Activated naive CD8-positive, alpha-beta T cell (primary cell): Measurements from ENCODE around the gene TF.

ENCODE experiments used
- H3K27ac Mint-ChIP-seq: one replicate; pipeline ENCODE4 v1.8.0; 2021; ENCODE audit warnings: mixed read lengths
- H3K27me3 Mint-ChIP-seq: one replicate; pipeline ENCODE4 v1.8.0; 2021; ENCODE audit warnings: mixed read lengths
- H3K36me3 Mint-ChIP-seq: one replicate; pipeline ENCODE4 v1.8.0; 2021; ENCODE audit warnings: mixed read lengths
- H3K4me1 Mint-ChIP-seq: one replicate; pipeline ENCODE4 v1.8.0; 2021; ENCODE audit warnings: low read depth, mixed read lengths
- H3K4me3 Mint-ChIP-seq: one replicate; pipeline ENCODE4 v1.8.0; 2021; ENCODE audit warnings: mild to moderate bottlenecking, mixed read lengths
- H3K9me3 Mint-ChIP-seq: one replicate; pipeline ENCODE4 v1.8.0; 2021; ENCODE audit warnings: low read depth, mixed read lengths

Gene TF

GRCh38 chr3:133799794-133800585 is 53.8 kb downstream of the TF start:
- Mint-ChIP-seq H3K4me1 (peaks cover 3% of the 10 kb centered on the region), H3K4me3 (no peak overlapping the region), H3K9me3 (no peaks in the 10 kb centered on the region), H3K27me3 (peaks cover 10% of the 10 kb centered on the region), H3K36me3 (peaks cover 2% of the 10 kb centered on the region), H3K27ac (no peak overlapping the region)

- H3K4me1 Mint-ChIP-seq = peaks cover 29% of the 10 kb centered on the region
- no peaks in the 10 kb centered on the region for H3K9me3 Mint-ChIP-seq
- H3K27me3 Mint-ChIP-seq = no peaks in the 10 kb centered on the region
- H3K27ac Mint-ChIP-seq = no peak overlapping the region
- no peak overlapping the region for H3K4me3 Mint-ChIP-seq
- H3K36me3 Mint-ChIP-seq = peaks cover 7% of the 10 kb centered on the region
These were observed 57.3 kb downstream of the TF start for GRCh38 chr3:133803469-133803868.

GRCh38 chr3:133804896-133805295 is 58.7 kb downstream of the TF start:
- Mint-ChIP-seq H3K27me3 (no peaks in the 10 kb centered on the region), H3K4me3 (peak overlapping the region; percentile 99), H3K36me3 (peaks cover 7% of the 10 kb centered on the region), H3K27ac (peak overlapping the region; percentile 96), H3K4me1 (peaks cover 37% of the 10 kb centered on the region), H3K9me3 (no peaks in the 10 kb centered on the region)

- Mint-ChIP-seq H3K27ac (peak overlapping the region; percentile 96), H3K9me3 (no peaks in the 10 kb centered on the region), H3K4me3 (peak overlapping the region; percentile 99), H3K36me3 (peaks cover 7% of the 10 kb centered on the region), H3K4me1 (peaks cover 41% of the 10 kb centered on the region), H3K27me3 (no peaks in the 10 kb centered on the region)
These were observed 59.1 kb downstream of the TF start for GRCh38 chr3:133805384-133805701.

GRCh38 chr3:133805702-133806475 is 59.7 kb downstream of the TF start, which contains the start of gene SRPRB:
Gene SRPRB, plus strand, starts transcription at chr3:133805815. Its CDS starts 34 bp downstream, at chr3:133805849.
- peaks cover 43% of the 10 kb centered on the region for H3K4me1 Mint-ChIP-seq
- peak within 1 kb of the TSS; percentile 96 for H3K27ac Mint-ChIP-seq
- H3K9me3 Mint-ChIP-seq = no peaks in the 10 kb centered on the region
- H3K4me3 Mint-ChIP-seq = peak within 1 kb of the TSS; percentile 99
- H3K27me3 Mint-ChIP-seq = no peaks in the 10 kb centered on the region
- peaks cover 9% of the 10 kb centered on the region for H3K36me3 Mint-ChIP-seq

- Mint-ChIP-seq H3K4me1 (peaks cover 39% of the 10 kb centered on the region), H3K4me3 (no peak overlapping the region), H3K27ac (peak overlapping the region; percentile 7), H3K36me3 (peaks cover 4% of the 10 kb centered on the region), H3K9me3 (no peaks in the 10 kb centered on the region), H3K27me3 (no peaks in the 10 kb centered on the region)
These were observed 66.7 kb downstream of the TF start for GRCh38 chr3:133812872-133813271.

- Mint-ChIP-seq H3K36me3 (peaks cover 4% of the 10 kb centered on the region), H3K9me3 (no peaks in the 10 kb centered on the region), H3K4me3 (no peak overlapping the region), H3K4me1 (peaks cover 25% of the 10 kb centered on the region), H3K27me3 (no peaks in the 10 kb centered on the region), H3K27ac (no peak overlapping the region)
These were observed 69.2 kb downstream of the TF start for GRCh38 chr3:133815386-133815785.

- Mint-ChIP-seq H3K9me3 (no peaks in the 10 kb centered on the region), H3K27me3 (no peaks in the 10 kb centered on the region), H3K4me3 (no peak overlapping the region), H3K27ac (no peak overlapping the region), H3K4me1 (peaks cover 7% of the 10 kb centered on the region), H3K36me3 (peaks cover 5% of the 10 kb centered on the region)
These were observed 73.9 kb downstream of the TF start for GRCh38 chr3:133820129-133820528.

GRCh38 chr3:133820889-133821675 is 74.9 kb downstream of the TF start:
- H3K4me1 Mint-ChIP-seq = peaks cover 4% of the 10 kb centered on the region
- H3K36me3 Mint-ChIP-seq = peaks cover 8% of the 10 kb centered on the region
- no peak overlapping the region for H3K4me3 Mint-ChIP-seq
- H3K9me3 Mint-ChIP-seq = no peaks in the 10 kb centered on the region
- H3K27ac Mint-ChIP-seq = no peak overlapping the region
- H3K27me3 Mint-ChIP-seq = no peaks in the 10 kb centered on the region

- Mint-ChIP-seq H3K27ac (peak overlapping the region; percentile 23), H3K36me3 (peaks cover 8% of the 10 kb centered on the region)
These were observed 75.8 kb downstream of the TF start for GRCh38 chr3:133821767-133822638.

GRCh38 chr3:133824961-133825485 is 78.8 kb downstream of the TF start:
- Mint-ChIP-seq H3K27me3 (no peaks in the 10 kb centered on the region), H3K27ac (no peak overlapping the region), H3K9me3 (no peaks in the 10 kb centered on the region), H3K4me3 (no peak overlapping the region), H3K4me1 (no peaks in the 10 kb centered on the region), H3K36me3 (peaks cover 8% of the 10 kb centered on the region)

More at GRCh38 chr3:133821767-133822638, 75.8 kb downstream of the TF start:
- H3K4me1 Mint-ChIP-seq = peaks cover 4% of the 10 kb centered on the region
- no peak overlapping the region for H3K4me3 Mint-ChIP-seq
- no peaks in the 10 kb centered on the region for H3K27me3 Mint-ChIP-seq
- H3K9me3 Mint-ChIP-seq = no peaks in the 10 kb centered on the region

- Mint-ChIP-seq H3K27ac (no peak overlapping the region), H3K4me3 (no peak overlapping the region), H3K9me3 (no peaks in the 10 kb centered on the region), H3K27me3 (no peaks in the 10 kb centered on the region), H3K36me3 (peaks cover 6% of the 10 kb centered on the region), H3K4me1 (no peaks in the 10 kb centered on the region)
These were observed 80.0 kb downstream of the TF start for GRCh38 chr3:133825969-133826727.

- Mint-ChIP-seq H3K27ac (no peak overlapping the region), H3K4me1 (no peaks in the 10 kb centered on the region), H3K36me3 (peaks cover 5% of the 10 kb centered on the region), H3K27me3 (no peaks in the 10 kb centered on the region), H3K9me3 (no peaks in the 10 kb centered on the region), H3K4me3 (no peak overlapping the region)
These were observed 80.9 kb downstream of the TF start for GRCh38 chr3:133827136-133827535.
